ENCODE data around the gene ATP6V1E1. TPM values are rescaled to one million over a fixed set of nuclear protein-coding genes. Genes with fewer than 3 reads are reported as not detected.

Gene ATP6V1E1
- total and polyA plus RNA-seq, 10 of the 15 experiments (the other 5 are each of a cell fraction or from before 2014, with no cell fraction given): 66.7 to 128 (median 87.9) TPM

- no peak for TF ChIP-seq ZBED1 (IDR thresholded peaks at IDR 0.05; ENCODE audit: borderline replicate concordance)
- peak; percentile 94 for TF ChIP-seq GABPA (IDR thresholded peaks at IDR 0.05; ENCODE audit: low read depth)
- no peak for TF ChIP-seq IRF5 (IDR thresholded peaks at IDR 0.05; ENCODE audit: borderline replicate concordance)
- TF ChIP-seq EED (IDR thresholded peaks at IDR 0.05; ENCODE audit: low read depth): no peak
- TF ChIP-seq NFIC (IDR thresholded peaks at IDR 0.05; ENCODE audit: low read depth, low read length): peak; percentile 46; the same call in 1 of the 2 replicates
- TF ChIP-seq SUZ12 (IDR thresholded peaks at IDR 0.05; ENCODE audit: unreplicated experiment): no peak
- no peak for TF ChIP-seq CEBPZ (IDR thresholded peaks at IDR 0.05; ENCODE audit: low read depth, low read length)
- 0 out of 2 replicates have a peak, but pooled peaks have one; percentile 31 for TF ChIP-seq GATAD2B (conservative IDR thresholded peaks at IDR 0.05; ENCODE audit: low read depth)
- TF ChIP-seq STAT3 (IDR thresholded peaks at IDR 0.05; ENCODE audit: low read depth, low read length): no peak
- TF ChIP-seq IKZF1 (conservative IDR thresholded peaks at IDR 0.05): peak; percentile 82; the same call in 1 of the 2 replicates
- peak; percentile 78 for TF ChIP-seq POLR2A (IDR thresholded peaks at IDR 0.05; ENCODE audit: low read depth, low read length)
- no peak; the same call in 1 of the 2 replicates for TF ChIP-seq ATF7 (IDR thresholded peaks at IDR 0.05; ENCODE audit: low read depth)
- no peak for TF ChIP-seq BACH1 (IDR thresholded peaks at IDR 0.05; ENCODE audit: borderline replicate concordance)
- TF ChIP-seq TCF12 (IDR thresholded peaks at IDR 0.05; ENCODE audit: low read depth, low read length): no peak
- no peak; the same call in 1 of the 2 replicates for TF ChIP-seq ZNF24 (IDR thresholded peaks at IDR 0.05)
- TF ChIP-seq ZBTB4 (CRISPR knock-in tag; IDR thresholded peaks at IDR 0.05): no peak
- TF ChIP-seq ESRRA (IDR thresholded peaks at IDR 0.05; ENCODE audit: low read length): no peak
- peak; percentile 97 for TF ChIP-seq POLR2AphosphoS5 (IDR thresholded peaks at IDR 0.05; ENCODE audit: low read length)
- TF ChIP-seq MYB (IDR thresholded peaks at IDR 0.05; ENCODE audit: borderline replicate concordance, low read depth, low read length): no peak
- TF ChIP-seq JUNB (IDR thresholded peaks at IDR 0.05): no peak
- TF ChIP-seq KDM1A (IDR thresholded peaks at IDR 0.05; ENCODE audit: borderline replicate concordance): no peak
- no peak for TF ChIP-seq ATF2 (IDR thresholded peaks at IDR 0.05; ENCODE audit: low read length)
Measured at GRCh38 chr22:17628406-17629172, at the start of gene ATP6V1E1 (continued).

All from GM12878 (cell line).